ENCODE results near the gene ASIC2.

ASIC2 gene

DNA sequence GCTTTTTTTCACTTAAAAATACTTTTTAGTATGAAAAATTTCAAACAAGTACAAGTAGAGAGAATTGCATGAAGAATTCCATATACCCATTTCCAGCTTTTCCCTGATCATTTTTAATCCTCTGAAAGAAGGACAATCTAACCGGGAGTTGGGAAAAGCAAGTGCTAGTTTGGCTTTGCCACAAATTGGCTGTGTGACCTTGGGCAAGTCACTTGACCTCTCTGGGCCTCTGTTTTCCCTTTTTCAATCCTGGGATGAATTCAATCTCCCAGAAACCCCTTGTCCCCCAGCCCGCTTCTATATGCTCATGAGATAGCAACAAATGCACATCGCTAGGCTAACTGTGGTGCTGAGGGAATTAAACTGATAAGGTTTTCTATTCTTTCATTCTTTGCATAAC, 49.4 kb downstream of the ASIC2 start:
- no peak for DNase-seq (ENCODE audit: low read depth in 2 of 2)

DNA sequence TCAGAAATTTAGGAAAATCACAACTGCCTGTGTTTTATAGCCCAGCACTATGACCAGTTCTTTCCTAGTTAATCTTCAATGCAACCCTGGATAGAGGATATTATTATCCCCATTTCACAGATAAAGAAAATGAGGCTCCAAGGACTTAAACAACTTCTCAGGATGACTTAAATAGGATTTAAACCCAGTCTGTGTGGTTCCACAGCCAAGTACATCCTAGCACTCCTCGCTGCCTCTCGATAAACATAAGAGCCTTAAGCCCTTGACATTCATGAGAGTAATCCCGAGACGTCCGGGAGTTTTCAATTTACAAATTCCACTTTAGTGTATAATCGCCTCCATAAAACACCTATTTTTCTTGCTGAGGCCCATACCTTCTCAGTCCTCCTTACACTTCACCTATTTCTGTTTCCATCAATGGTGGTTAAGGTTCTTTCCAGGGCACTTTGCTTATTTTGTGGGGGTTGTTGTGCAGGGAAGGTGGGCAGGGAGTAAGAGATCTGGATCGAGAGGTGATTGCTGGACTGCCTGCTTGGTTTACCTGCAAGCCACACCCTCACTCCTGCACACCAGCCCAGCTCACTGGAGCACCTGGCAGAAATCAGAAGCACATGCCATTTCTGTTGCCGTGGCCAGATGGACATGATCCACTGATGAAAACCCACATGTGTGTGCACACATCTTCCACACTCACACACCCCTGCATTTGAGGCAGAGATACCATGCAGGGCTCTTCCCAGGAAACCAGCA, 50.5 kb downstream of the ASIC2 start:
- no peak for DNase-seq (ENCODE audit: low read depth in 2 of 2)

- no peak for DNase-seq (ENCODE audit: low read depth in 2 of 2)
Measured at GRCh38 chr17:33241390-33241789, 51.7 kb downstream of the ASIC2 start.

- DNase-seq (ENCODE audit: low read depth in 2 of 2) = no peak
Measured at GRCh38 chr17:33240362-33240761, 52.7 kb downstream of the ASIC2 start.

DNA sequence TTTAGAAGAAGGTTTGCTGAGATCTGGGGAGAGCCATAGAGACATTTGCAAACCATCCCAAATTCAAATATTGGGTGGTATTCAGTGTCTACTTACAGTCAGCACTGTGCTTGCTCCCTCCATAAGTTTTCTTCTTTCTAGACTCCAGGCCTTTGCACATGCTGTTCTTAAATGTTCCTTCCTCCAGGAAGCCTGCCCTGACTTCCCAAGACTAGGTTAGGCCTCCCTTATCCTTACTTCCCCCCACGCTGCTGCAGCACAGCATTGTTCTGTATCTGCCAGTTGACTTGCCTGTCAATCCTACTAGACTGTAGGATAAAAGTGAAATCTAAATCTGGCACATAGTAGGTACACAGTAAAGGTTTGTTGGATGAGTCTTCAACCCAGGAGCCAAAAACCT, 53.4 kb downstream of the ASIC2 start:
- DNase-seq (ENCODE audit: low read depth in 2 of 2) = no peak

- DNase-seq (ENCODE audit: low read depth in 2 of 2) = peak in 1 of 2 donors; percentile 2
Measured at GRCh38 chr17:33234930-33235685, 58.0 kb downstream of the ASIC2 start.

GRCh38 chr17:33234233-33234632, 58.9 kb downstream of the ASIC2 start:
- no peak for DNase-seq (ENCODE audit: low read depth in 2 of 2)

DNA sequence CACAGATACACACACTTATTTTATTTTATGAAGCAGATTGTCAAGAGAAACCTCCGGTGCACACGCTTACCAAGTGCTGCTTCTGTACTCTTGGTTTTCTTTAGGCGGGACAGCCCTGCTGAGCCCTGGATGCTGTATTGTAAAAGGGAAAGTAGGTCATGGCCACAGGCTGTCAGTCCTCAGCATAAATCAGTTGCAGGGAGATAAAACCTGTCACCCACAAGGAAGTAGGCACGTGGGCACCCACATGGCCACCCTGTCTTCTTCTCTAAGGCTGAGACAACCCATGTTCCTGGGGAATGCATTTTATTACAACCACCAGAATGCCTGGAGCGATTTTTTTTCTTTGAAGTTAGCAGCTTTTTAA, 59.3 kb downstream of the ASIC2 start:
- DNase-seq (ENCODE audit: low read depth in 2 of 2) = no peak

GRCh38 chr17:33229499-33229898, 63.6 kb downstream of the ASIC2 start:
- DNase-seq (ENCODE audit: low read depth in 2 of 2) = no peak

DNA sequence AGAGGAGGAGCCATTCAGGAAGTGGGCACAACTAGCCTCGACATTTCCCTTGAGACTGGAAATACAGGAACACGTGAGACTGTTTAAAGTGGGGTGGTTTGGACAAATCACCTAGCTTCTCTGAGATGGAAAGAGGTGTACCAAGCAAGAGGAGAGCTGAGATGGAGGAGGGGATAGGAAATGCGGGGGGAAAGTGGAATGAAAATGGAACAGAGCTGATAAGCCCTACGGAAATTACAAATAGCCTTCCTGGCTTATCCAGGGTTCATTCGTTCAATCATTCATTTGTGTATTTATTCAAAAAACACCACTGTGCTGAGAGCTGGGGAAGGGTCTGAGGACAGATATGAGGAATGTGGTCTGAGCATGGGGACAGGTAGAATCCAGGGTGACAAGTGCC, 64.1 kb downstream of the ASIC2 start:
- DNase-seq (ENCODE audit: low read depth in 2 of 2) = no peak

DNA sequence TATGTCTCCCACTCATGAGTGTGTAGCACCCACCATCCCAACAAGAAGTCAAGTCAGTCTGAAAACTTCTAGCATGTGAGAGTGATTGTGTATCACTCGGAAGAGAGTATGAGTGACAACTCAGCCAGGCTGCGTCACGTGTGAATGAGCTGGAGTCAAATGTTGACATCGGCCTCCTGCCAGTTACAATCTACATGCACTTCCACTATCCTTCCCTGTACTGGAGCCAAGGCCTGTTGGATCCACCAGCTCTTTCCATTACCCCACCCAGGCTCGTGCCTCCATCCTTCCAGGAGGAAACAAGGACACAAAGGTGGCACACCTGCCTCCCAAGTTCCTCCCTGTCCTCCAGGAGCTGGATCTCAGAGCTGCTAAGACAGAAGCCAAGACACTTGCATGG, 64.5 kb downstream of the ASIC2 start:
- DNase-seq (ENCODE audit: low read depth in 2 of 2) = no peak

DNA sequence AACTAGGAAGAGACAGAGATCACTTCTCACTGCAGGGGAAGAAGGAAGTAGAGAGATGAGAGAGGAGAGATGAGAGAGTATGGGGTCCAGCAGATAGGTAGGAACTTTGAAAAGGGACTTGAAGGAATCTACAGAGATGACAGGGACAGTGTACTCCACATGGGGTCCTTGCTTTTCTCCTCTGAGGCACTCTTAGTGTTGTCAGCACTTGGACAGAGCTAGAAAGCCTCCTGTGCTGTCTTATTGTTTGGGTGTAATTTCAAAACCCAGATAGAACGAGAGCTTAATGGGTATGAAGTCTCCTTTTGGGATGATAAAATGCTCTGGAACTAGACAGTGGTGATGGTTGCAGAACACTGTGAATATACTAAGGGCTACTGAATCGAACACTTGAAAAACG, 65.2 kb downstream of the ASIC2 start:
- DNase-seq (ENCODE audit: low read depth in 2 of 2) = no peak

GRCh38 chr17:33225994-33226393, 67.1 kb downstream of the ASIC2 start:
- no peak for DNase-seq (ENCODE audit: low read depth in 2 of 2)

- no peak for DNase-seq (ENCODE audit: low read depth in 2 of 2)
Measured at GRCh38 chr17:33225509-33225908, 67.6 kb downstream of the ASIC2 start.

GRCh38 chr17:33220036-33220435, 73.1 kb downstream of the ASIC2 start:
- DNase-seq (ENCODE audit: low read depth in 2 of 2) = no peak

DNA sequence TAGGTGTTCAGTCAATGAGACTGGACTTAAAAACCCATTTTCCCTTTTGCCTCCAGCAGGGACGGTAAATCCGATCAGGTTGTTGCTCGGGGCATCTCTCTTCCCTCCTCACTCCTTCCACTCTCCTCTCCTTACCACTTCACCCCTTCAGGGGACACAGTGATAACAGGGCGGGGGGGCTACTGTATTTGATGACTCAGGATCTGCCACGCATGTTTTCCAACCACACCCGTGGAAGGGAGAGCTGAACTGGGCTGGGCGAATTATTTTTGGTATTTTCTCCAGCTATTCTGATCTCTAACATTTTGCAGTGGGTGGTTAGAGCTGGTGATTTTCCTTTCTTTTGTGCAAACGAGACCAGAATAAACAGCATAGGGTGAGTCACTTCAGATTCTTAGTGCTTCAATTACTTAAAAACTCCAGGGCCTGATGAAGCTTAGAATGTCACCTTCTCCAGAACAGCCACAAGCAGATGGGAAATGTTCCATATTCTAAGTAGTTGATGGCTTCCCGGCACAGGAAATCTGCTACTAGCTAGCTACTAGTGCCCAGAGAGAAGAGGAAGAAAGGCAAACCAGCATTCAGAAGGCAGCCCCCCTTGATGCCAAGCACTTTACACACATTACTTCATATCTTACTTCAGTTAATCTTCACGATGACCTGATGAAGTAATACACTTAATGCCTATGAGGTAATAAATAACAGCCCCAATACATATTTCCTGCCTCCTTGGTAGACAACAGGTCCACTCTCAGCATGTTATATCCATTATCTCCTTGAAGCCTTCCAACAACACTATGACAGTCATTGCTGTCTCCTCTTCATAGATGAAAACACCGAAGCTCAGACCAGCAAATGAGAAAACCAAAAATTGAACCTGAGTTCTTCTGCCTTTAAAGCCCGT, 74.1 kb downstream of the ASIC2 start:
- DNase-seq (ENCODE audit: low read depth in 2 of 2) = no peak

- no peak for DNase-seq (ENCODE audit: low read depth in 2 of 2)
Measured at GRCh38 chr17:33217891-33218290, 75.2 kb downstream of the ASIC2 start.

- no peak for DNase-seq (ENCODE audit: low read depth in 2 of 2)
Measured at GRCh38 chr17:33214996-33215395, 78.1 kb downstream of the ASIC2 start.

DNA sequence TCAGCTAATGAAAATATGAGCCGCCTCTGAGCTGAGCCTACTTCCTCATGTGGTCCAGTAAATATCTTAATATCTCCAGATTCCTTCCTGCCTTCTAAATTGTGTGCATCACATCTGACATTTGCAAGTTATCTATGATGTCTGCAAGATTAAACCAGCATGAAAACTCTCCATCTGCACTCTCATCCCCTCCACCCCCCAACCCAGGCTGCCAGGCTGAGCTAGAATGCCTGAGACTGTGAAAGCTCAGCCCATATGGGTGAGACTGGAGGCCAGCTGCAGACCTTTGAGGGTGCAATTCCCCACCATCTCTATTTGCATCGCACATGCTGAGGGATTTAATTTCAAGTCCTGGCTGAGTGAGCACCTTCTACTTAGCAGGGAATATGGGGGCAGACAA, 82.8 kb downstream of the ASIC2 start:
- no peak for DNase-seq (ENCODE audit: low read depth in 2 of 2)

DNA sequence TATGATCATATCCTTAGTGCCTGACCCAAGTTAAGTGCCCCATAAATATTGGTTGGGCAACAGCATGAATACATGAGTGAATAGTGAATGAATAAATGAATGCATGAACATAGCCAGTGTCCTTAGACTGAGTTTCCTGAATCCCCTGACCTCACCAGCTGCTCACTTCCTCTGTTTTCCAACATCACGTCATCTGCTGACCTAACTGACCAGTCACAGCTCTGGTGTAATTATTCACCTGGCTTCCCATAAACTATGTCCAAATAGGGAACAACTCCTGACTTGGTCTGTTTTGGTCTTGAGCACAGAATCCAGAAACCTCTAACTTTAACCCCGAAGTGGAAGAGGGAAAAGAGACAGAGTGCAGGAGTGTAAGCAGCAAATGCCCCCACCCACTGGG, 83.4 kb downstream of the ASIC2 start:
- DNase-seq (ENCODE audit: low read depth in 2 of 2) = no peak

DNA sequence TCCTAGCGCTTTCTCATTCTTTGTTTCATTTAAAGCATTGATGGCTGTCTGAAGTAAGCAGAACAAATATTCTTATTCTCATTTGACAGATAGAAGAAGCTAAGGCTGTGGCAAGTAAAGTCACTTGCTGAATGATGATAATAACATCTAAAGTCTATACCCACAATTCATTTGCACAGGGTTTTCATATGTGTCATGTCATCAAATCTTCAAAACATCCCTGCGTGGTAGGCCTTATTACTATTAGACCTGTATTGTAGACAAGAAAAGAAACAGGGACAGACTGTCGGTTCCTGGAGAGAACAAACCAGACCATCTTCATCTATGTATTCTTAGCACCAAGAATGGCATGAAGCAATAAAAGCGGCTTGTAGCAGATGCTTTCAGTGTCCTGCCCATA, 85.9 kb downstream of the ASIC2 start:
- DNase-seq (ENCODE audit: low read depth in 2 of 2) = no peak

DNA sequence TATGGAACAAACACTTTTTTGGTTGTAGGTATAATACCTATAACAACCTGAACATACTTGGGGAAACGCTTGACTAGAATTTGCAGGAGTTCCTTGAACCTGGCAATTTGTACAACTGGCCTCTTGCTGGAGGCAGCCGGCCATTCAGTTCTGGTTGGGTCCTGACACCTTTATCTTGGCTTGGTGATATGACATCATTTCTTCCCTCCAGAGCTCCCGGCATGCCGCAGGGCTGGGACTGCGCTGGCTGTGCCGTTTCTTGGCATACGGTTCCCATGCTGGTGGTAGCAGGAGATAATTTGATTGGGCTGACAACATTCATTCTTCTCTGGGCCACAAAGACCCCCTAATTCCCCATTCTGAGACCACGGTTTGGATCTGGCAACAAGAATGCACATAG, 87.5 kb downstream of the ASIC2 start:
- DNase-seq (ENCODE audit: low read depth in 2 of 2) = no peak

GRCh38 chr17:33204701-33205100, 88.4 kb downstream of the ASIC2 start:
- no peak for DNase-seq (ENCODE audit: low read depth in 2 of 2)

Data from activated CD4-positive, alpha-beta T cell treated with anti-CD3 and anti-CD28 coated beads for 24 hours (primary cell).